GM19035 (cell line): ENCODE data around the gene RFTN2.
"Not testable (repeated sequence)": the region's sequence is repeated elsewhere in the genome, so short reads cannot be mapped to it uniquely, and the experiment has no call there.

Experiments
- ATAC-seq: cut with Tn5 transposase; IDR thresholded peaks from one replicate; pipeline ENCODE4 v1.9.1; 2021; ENCODE audit not compliant: unreplicated experiment

RFTN2 gene

GRCh38 chr2:197675711-197676188 is 363 bp upstream of the RFTN2 start:
- no peak for ATAC-seq

- no peak for ATAC-seq
Measured at GRCh38 chr2:197674591-197674990, 796 bp downstream of the RFTN2 start.

GRCh38 chr2:197674060-197674459 is 1.3 kb downstream of the RFTN2 start:
- no peak for ATAC-seq

- ATAC-seq = no peak
Measured at GRCh38 chr2:197673606-197674005, 1.8 kb downstream of the RFTN2 start.

- no peak for ATAC-seq
Measured at GRCh38 chr2:197673106-197673505, 2.3 kb downstream of the RFTN2 start.

GRCh38 chr2:197672371-197672893 is 3.0 kb downstream of the RFTN2 start:
- ATAC-seq = no peak

GRCh38 chr2:197669077-197669476 is 6.3 kb downstream of the RFTN2 start:
- ATAC-seq = no peak

- ATAC-seq = no peak
Measured at GRCh38 chr2:197668296-197668695, 7.1 kb downstream of the RFTN2 start.

- ATAC-seq = no peak
Measured at GRCh38 chr2:197666277-197666676, 9.1 kb downstream of the RFTN2 start.

- ATAC-seq = no peak
Measured at GRCh38 chr2:197661626-197662025, 13.8 kb downstream of the RFTN2 start.

- no peak for ATAC-seq
Measured at GRCh38 chr2:197657562-197657961, 17.8 kb downstream of the RFTN2 start.

GRCh38 chr2:197647961-197648690 is 27.3 kb downstream of the RFTN2 start:
- ATAC-seq = no peak

- ATAC-seq = no peak
Measured at GRCh38 chr2:197641666-197642065, 33.7 kb downstream of the RFTN2 start.

- not testable (repeated sequence) for ATAC-seq
Measured at GRCh38 chr2:197640571-197641122, 34.7 kb downstream of the RFTN2 start.

- no peak for ATAC-seq
Measured at GRCh38 chr2:197633109-197633657, 42.2 kb downstream of the RFTN2 start.

- peak; percentile 56 for ATAC-seq
Measured at GRCh38 chr2:197628043-197628500, 47.3 kb downstream of the RFTN2 start.

GRCh38 chr2:197626965-197627625 is 48.3 kb downstream of the RFTN2 start:
- ATAC-seq = no peak

GRCh38 chr2:197620133-197620532 is 55.3 kb downstream of the RFTN2 start:
- ATAC-seq = no peak

GRCh38 chr2:197615016-197615652 is 60.3 kb downstream of the RFTN2 start:
- no peak for ATAC-seq

GRCh38 chr2:197614532-197614931 is 60.9 kb downstream of the RFTN2 start:
- ATAC-seq = no peak

- no peak for ATAC-seq
Measured at GRCh38 chr2:197613509-197613987, 61.8 kb downstream of the RFTN2 start.
